NCI-H82 (cell line): Measurements from ENCODE around the gene FBXL4.

Experiments
- DNase-seq: peaks from one replicate; lab custom pipeline; 2025; lab: John Stamatoyannopoulos, UW

FBXL4 gene

DNA sequence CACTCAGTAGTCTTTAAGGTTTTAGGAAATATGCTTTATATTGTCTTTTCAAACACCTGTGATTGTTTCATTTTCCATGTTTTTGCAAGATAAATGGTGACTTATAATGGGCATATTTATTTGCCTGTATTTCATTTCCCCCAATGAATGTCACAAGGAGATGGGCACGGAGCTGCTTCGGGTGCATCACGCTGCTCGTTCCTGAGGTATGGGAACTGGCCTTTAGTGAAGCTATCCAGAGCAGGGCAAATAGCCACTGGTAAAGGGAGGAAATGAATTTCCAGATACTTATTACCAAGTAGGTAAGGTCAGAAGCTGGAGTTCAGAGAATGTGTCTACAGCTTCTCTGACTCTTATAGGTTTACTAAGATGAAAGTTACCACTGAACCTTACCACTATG, 109.7 kb downstream of the FBXL4 start:
- DNase-seq = peak; percentile 16

DNA sequence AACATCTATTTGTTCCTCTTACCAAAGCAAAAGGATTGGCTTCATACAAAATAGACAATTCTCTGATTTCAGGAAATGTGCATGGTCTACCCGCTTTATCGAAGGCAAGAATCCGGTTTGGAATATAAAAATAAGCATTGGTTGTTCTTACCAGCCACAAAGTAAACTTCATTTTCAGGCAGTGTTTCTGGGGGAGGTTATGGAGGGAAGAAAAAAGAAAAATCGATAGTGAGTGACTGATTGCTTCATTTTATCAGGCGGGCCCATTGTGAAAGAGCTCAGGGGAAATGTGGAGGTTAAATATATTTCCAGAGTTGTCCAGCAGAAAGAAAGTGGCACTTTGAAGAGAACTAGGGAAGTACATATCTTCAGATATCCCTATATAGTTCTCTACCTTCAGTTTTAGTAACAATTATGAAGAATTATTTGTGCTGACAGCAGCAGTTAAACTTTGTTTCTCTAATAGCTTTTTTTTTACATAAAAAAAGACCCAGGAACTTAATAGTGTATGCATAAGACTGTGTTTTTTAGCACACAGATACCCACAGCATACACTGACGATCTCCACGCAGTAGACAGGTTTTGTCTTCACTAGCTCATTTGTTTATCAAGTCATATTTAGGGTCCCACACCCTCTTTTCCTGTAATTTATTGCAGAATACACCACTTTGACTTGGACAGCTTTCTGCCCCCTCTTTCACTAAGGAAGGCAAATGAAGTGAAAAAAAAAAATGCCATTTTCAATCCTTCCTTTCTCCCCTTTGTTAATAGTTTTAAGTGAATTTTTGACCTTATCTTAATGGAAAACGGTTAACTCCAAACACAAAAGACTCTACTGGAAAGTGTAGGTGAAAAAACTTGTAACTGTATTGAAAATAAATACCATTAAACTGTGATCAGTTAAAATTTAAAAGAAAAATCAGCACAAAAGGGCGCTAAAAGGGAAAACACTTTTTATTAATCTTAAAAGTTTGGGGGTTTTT, 110.5 kb downstream of the FBXL4 start:
- DNase-seq = no peak

DNA sequence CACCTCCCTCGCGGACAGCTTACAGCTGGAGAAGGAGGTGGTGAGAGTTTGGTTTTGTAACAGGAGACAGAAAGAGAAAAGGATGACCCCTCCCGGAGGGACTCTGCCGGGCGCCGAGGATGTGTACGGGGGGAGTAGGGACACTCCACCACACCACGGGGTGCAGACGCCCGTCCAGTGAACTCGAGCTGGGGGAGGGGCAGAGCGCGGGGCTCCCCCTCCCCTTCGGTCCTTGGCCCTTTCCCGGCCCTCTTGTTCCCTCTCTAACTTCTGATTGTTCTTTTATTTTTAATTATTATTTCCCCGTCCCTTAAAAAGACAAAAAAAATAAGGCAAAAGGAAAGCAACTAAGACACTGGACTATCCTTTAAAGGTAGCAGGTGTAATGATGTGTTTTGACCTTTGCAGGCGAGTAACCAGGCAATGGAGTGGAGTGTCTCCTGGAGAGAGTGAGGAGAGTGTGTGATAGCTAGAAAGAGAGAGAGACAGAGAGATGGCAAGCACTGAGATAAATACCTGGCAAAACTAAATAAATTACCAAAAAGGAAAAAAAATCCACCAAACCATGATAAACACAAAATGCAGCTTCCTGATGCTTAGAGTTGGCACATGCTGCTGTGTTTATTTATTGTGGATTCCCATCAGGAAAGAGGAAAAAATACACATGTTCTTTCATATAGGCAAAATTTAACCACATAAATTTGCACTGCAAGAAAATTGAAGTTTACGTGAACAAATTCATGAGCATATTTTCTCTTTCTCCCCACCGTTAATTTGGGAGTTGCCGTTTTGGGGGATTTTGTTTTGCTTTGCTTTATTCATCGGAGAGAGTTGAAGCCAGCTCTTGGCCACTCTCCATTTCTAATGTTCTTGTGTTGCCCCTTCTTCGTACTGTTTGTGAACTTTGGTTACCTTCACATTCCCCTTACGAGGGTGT, 111.5 kb downstream of the FBXL4 start:
- DNase-seq = peak; percentile 6

DNA sequence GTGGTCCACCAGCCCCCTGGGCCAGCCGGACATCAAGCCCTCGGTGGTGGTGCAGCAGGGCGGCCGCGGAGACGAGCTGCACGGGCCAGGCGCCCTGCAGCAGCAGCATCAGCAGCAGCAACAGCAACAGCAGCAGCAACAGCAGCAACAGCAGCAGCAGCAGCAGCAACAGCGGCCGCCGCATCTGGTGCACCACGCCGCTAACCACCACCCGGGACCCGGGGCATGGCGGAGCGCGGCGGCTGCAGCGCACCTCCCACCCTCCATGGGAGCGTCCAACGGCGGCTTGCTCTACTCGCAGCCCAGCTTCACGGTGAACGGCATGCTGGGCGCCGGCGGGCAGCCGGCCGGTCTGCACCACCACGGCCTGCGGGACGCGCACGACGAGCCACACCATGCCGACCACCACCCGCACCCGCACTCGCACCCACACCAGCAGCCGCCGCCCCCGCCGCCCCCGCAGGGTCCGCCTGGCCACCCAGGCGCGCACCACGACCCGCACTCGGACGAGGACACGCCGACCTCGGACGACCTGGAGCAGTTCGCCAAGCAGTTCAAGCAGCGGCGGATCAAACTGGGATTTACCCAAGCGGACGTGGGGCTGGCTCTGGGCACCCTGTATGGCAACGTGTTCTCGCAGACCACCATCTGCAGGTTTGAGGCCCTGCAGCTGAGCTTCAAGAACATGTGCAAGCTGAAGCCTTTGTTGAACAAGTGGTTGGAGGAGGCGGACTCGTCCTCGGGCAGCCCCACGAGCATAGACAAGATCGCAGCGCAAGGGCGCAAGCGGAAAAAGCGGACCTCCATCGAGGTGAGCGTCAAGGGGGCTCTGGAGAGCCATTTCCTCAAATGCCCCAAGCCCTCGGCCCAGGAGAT, 112.4 kb downstream of the FBXL4 start:
- peak; percentile 62 for DNase-seq

DNA sequence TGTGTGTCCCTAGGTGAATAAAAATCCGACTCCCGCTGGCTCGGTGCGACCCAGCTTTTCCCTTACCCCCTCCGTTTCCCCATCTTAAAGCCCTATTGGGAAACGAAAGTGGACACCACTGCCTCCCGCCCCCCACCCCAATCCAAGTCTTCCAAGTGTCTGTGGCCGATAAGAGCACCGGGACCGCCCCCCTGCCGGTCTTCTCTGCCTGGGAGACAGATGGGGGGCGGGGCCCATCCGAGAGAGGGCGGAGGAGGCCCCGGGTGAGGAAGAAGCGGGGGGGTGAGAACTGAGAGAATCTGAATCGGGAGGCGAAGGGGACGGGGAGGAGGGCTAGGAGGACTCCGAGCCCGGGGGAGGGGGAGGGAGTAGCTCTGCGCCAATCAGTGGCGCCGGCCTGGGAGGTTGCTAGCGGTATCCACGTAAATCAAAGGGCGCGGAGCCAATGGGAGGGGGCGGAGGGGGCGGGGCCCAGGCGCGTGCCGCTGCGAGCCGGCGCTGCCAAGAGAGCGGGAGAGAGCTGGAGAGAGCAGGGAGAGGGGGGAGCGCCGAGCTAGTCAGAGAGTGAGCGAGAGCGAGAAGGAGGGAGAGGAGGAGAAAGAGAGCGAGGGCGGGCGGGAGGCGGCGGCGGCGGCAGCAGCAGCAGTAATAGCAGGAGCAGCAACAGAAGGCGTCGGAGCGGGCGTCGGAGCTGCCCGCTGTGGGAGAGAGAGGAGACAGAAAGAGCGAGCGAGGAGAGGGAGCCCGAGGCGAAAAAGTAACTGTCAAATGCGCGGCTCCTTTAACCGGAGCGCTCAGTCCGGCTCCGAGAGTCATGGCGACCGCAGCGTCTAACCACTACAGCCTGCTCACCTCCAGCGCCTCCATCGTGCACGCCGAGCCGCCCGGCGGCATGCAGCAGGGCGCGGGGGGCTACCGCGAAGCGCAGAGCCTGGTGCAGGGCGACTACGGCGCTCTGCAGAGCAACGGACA, 113.4 kb downstream of the FBXL4 start, which contains the start of gene POU3F2:
Gene POU3F2, plus strand, starts transcription at position 515 of the 972 bp plus-strand sequence. Its CDS starts 300 bp downstream, at position 815.
- peak; percentile 98 for DNase-seq

DNA sequence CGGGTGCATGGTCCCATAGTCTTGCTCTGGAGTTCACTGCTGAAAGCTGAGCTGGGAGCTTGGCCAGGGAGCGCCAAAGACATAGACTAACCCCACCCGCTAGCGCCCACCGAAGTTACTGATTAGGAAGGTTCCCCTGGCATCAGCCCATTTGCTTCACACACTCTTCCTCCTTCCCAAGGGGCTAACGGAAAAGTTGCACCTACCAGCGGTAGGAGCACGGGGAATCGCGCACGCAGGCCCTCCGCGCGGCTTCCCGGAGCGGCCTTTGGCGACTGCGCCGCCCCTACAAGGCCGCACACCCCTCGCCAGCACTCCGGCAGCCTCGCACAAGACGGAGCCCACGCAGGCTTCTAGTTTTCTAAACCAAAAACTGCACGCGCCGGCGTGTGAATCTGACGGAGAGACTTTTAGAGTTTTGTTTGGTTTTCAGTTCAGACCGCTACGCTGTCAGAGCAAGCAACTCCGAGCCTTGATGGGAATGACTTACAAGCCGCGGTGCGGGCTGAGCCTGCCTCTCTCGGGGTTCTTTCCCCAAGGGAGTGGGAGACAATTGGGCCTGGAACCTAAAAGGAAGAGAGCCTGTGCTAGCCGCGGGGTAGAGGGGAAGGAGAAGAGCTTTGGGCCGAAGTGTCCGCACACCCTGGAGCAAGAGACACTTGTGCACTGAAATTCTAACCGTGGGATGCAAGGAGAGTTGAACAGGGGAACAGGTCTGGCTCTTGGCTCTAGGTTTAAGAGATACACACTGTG, 114.3 kb downstream of the FBXL4 start:
- DNase-seq = peak; percentile 69

DNA sequence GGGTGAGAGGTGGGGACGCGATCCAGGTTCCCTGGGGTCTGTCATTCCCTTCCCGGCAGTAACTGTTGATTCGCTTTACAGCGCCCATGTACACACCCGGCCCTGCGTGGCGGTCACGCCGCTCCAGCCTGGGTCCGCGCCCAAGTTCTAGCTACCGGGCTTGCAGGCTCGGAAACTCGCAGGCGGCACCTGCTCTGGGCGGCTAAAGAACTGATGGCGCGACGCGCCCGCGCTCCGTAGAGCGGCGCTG, 114.8 kb downstream of the FBXL4 start:
- no peak for DNase-seq

DNA sequence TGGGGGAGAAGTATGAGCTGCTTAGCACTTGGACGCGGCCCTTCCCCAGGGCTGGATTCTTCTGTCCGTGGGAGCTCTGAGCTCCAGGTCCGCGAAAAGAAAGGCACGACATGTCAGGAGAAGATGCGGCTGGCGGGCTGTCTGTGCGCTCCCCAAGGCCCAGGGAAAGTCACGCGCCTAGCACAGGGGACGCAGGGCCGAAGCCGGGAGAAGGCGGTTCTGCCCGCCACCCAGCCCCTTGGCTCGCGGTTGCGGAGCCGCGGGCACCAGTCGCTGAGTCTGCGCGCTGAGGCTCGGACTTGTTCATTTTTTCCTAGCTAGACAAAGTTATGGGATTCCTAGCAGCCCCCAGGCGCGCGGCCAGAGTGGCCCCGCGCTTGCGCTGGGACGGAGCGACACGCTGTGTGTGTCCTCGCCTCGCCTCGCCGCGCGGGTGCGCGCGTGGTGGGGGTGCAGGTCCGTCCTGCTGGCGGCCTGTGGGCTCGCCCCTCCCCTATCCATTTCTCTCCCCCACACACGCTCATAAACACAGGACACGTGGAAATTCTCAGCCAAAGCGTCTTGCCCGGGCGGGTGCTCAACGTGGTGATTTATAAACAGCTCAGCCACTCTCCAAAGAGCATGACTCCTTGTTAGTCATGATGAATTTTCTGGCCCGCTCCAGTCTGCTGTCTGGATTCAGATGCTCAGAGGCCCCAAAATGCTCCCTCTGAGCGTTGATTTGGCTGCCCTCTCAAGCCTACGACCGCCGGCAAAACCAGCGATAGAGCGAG, 115.3 kb downstream of the FBXL4 start:
- peak; percentile 49 for DNase-seq

DNA sequence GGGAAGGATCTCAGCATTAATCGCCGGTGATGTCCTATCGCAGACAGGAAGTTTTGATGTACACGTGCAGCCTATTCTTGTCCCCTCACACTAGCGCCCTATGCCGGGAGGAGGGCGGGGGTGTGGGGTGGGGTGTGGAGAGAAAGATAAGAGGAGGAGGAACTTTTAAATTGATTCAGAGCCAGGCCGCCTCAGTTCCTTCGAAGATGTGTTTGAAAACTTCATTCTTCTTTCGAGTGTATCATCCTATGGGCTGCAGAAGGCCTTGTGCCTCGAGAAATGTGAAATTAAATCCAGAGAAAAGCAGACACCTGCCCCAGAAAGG, 115.8 kb downstream of the FBXL4 start:
- no peak for DNase-seq

DNA sequence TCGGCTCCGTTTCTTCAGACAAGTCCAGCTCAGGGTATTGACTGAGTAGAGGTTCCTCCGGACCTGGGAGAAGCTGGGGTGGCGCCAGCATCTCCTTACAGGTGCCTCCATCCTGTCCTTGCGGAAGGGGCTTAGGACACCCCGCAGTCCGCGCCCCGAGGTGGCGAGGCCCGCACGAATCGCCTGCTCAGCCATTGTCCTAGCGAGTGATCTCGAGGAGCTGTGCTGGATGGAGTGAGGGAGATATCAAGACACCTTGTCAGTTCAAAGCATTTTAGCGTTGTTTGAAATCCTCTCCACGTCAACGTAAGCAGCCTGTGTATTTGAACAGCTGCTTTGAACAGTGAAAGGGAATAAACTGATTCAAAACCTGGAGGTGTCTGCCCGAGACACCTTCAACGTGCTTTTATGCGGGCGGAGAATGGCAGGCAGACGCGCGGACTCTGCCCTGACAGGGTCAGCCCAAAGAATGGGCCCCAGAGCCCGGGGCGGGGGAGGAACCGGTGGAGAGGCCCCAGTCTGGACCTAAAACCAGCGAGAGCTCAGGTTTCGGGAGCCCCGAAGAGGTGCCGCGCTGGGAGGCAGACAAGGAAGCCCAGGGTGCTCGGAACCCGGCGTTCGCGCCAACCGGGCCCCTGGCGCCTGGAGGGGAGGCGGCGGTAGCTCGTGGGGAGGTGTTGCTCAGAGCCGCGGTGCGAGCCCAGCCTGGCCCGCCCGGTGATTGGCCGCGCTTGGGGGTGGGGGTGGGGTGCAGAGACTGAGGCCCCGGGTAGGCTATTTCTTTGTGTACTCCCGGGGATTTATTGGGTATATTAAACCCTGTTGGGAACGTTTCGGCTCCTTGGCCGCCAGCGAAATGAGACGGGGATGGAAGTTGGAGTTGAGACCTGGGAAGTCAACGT, 116.4 kb downstream of the FBXL4 start:
- peak; percentile 54 for DNase-seq

DNA sequence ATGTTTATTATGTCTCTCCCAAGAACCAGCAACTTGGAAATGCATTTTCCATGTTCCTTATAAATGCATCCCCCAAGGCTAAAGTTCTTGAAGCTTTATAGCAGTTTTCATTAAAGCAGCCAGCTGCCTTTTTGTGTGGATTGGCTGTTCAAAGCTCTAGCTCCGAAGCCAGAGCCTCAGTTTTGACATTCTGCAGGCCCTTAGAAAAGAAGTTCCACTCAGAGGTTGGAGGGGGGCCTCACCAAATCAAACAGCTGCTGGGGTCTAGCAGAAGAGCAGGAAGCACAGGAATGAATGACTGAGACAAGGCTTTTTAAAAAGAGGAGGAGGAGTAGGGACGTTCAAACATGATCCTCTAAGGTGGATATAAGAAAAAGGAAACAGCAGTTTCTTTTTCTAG, 117.6 kb downstream of the FBXL4 start:
- no peak for DNase-seq

DNA sequence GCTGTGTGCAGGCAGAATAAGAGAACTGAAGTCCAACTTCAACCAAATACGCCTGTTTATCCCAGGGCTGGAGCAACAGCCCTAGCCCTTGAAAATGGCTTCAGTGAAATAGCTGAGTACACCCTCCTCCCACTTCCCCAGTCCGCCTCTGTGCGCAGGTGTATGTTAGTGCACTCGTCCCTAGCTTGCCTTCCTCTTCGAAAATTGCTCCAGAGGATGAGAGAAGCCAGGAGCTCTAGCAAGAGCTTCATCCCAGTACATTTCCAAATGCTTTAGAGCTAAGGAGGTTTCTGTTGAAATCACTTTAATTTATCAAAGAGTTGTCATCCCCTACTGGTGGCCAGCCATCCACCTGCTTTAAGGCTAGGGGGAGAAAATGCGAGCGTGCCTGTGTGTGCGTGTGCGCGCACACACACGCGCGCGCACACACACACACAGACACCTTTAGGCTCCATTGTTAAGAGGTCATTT, 118.8 kb downstream of the FBXL4 start:
- DNase-seq = peak; percentile 41

DNA sequence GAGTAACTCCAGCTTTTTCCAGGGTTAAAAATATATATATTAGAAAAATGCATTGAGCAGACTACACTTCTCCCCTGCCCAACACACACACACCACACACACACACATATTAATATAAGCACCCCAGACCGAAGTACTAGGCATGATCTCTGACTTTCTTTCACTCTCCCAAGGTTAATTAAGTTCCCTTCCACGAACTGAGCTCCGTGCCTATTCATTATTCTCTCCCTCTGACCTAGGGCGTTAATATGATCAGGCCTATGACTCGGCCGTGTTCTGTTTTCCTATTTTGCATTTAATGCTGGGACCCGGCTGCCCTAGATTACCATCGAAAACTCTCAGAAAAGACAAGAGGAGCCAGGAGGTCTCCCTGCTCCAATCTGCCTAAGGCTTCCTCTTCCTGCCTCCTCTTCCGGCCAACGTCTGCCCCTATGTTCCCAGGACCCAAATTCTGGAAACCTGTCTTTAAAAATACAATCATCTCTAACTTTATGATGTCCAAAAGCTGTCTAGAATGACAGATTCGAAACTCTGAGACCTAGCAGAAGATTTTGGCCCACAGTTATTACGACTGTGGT, 119.4 kb downstream of the FBXL4 start:
- DNase-seq = peak; percentile 21

DNA sequence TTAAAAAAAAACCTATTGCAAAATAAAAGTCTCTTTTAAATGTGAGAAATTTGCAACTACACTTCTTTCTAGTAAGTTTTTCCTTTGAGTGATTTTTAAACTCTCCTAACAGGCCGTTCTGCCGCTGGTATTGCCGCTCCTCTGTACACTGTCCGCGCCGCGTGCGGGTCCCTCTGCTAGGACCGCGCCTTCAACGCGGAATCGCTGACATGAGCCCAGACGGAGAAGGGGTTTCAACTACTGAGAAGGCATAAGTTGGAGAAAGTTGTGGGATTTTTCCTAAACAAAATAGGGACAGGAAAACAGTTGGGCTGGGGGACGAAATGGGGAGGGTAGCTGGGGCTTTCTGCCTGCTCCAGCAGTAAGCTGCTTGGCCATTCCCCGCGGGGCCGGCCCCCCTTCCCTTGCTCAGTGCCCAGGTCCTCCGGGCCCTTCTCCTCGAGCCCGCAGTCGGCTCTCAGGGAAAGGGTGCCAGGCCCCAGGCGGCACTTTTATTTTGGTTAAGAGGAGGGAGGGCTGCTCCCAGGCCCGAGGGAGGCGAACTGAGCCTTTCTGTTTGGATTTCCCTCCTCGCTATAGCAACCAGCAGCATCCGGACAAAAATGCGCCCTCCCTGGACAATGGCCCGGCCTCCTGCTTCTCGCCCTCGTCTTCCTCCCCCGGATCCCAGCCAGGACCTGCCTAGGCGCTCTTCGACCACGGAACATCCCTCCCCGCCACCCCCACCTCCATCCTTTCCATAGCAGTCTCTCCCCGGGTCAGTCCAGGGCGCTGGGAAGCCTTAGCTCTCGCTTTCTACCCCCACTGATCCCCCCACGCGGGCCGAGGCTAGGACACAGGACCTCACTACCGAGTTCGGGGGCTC, 120.2 kb downstream of the FBXL4 start:
- peak; percentile 28 for DNase-seq

DNA sequence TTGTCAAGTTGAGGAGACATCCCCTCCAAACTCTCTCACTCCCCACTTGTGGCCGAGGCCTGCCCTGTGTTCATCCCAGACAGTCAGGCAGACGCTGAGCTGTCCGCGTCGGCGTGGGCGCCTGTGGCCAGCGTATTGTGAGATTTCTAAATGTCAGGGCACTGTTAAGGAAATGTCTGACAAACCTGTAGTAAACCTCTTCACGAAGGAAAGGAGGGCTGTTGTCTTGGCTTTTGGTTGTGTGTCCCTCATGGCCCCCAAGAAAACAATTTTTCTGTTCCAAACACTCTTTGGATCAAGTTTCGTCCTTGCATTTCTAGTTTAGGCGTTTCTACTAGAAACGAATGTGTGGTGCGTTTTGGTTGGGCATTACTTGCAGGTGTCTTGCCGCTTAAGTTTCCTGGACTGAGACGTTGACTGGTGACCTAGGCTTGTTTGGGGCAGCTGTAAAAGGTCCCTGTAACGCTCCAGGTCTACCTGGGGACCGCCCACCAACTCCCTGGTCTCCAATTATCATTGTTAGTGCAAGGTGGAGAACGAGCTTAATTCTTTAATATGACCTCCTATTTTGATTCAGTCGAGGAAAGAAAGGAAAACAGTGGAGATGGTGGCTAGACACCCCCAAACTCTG, 122.0 kb downstream of the FBXL4 start:
- no peak for DNase-seq

DNA sequence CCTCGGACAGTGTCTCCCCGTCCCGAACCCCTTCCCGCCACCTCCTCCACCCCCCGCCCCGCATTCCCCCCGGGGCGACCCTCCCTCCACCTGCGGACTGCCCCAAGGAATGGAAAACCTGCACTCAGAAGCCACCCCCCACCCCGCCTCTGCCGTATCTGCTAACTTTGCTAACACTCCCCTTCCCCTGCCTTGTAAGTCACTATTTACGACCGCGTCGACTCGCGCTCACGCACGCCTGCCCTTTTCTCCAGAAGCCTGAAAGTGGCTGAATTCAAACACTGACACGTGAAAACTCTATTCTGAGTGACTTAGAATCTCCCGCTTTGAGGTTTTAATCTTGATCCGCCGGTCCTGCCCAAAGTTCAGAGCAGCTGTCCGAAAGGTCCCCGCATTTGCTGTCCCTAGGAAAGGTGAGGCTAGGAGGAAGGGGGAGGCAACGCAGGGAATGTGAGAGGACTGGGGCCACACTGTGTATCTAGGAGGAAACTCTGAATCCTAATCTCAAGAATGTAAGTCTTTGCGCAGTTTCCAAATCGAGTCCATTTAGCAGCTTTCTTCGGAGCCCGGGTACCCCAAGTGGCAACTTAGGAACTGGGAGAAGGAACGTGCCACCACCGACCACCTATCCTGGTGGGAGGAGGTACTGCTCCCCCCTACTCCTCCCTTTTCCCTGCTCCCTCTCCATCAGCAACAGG, 122.7 kb downstream of the FBXL4 start:
- DNase-seq = peak; percentile 29
